ENCODE data around the gene FNTB. TPM values are rescaled to one million over a fixed set of nuclear protein-coding genes. Genes with fewer than 3 reads are reported as not detected.

Gene FNTB, protein sequence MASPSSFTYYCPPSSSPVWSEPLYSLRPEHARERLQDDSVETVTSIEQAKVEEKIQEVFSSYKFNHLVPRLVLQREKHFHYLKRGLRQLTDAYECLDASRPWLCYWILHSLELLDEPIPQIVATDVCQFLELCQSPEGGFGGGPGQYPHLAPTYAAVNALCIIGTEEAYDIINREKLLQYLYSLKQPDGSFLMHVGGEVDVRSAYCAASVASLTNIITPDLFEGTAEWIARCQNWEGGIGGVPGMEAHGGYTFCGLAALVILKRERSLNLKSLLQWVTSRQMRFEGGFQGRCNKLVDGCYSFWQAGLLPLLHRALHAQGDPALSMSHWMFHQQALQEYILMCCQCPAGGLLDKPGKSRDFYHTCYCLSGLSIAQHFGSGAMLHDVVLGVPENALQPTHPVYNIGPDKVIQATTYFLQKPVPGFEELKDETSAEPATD
- 47.5 and 49.5 TPM in 2 replicates for total RNA-seq (2011; cell fraction: chromatin; rRNA removed; ENCODE audit: low replicate concordance)
- total RNA-seq (2011; cell fraction: nucleolus; rRNA removed) = 29.6 and 31.0 TPM in 2 replicates
- total RNA-seq (2011; cell fraction: nucleoplasm; rRNA removed) = 18.6 and 28.7 TPM in 2 replicates
- total RNA-seq (2014; rRNA removed) = 6.9 and 7.3 TPM in 2 replicates
- 8.9 and 11.7 TPM in 2 replicates for total RNA-seq (2014; rRNA removed; fragmentation: Illumina TruSeq; extraction: Trizol)
- 10.9 and 11.0 TPM in 2 replicates for total RNA-seq (2015; rRNA removed; fragmentation: Illumina TruSeq; extraction: Trizol)
- 12.2 and 13.8 TPM in 2 replicates for total RNA-seq (2021)
- 16.5 and 18.5 TPM in 2 replicates for polyA plus RNA-seq (2011; rRNA removed)
- polyA plus RNA-seq (2011; cell fraction: cytosol; rRNA removed) = 18.8 and 20.8 TPM in 2 replicates
- polyA plus RNA-seq (2011; cell fraction: nucleus; rRNA removed) = 31.7 and 33.9 TPM in 2 replicates
- 10.2 and 13.4 TPM in 2 replicates for polyA plus RNA-seq (2012)
- polyA plus RNA-seq (2014; fragmentation: Illumina TruSeq; extraction: Trizol) = 12.1 and 15.6 TPM in 2 replicates
- 10 to 100 TPM; 14.1 to 23.2 TPM for polyA plus RNA-seq (2014; fragmentation: Nextera tagmentation; extraction: Ambion mirVana)
- polyA plus RNA-seq (2014; rRNA removed) = 10.6 and 12.9 TPM in 2 replicates
- polyA minus RNA-seq (2011; rRNA and poly(A)+ RNA removed) = 24.4 and 25.7 TPM in 2 replicates
- polyA minus RNA-seq (2011; cell fraction: cytosol; rRNA and poly(A)+ RNA removed) = 13.8 and 21.2 TPM in 2 replicates
- 17.5 and 42.0 TPM in 2 replicates for polyA minus RNA-seq (2011; cell fraction: nucleus; rRNA and poly(A)+ RNA removed)
- percentile 56 among the genes with signal in this experiment for Bru-seq, nascent RNA
- percentile 68 among the genes with signal in this experiment for BruChase-seq, experiment 1, labeled RNA remaining after a 2-hour chase
- percentile 79 among the genes with signal in this experiment for BruChase-seq, experiment 2, labeled RNA remaining after a 6-hour chase
- long read RNA-seq, experiment 1, transcript FNTB-201 (12 exons, 2,834 nt) = major isoform, 36 of 55 reads
- long read RNA-seq, experiment 1, transcript FNTB-208 (3 exons, 530 nt) = minor isoform, 8 of 55 reads
- long read RNA-seq, experiment 1, partial matches to known transcripts = 3 of 55 reads
- long read RNA-seq, experiment 1, other reads (novel, unspliced or antisense) = 8 of 55 reads
- long read RNA-seq, experiment 2, transcript FNTB-201 (12 exons, 2,834 nt) = major isoform, 9 of 24 reads
- long read RNA-seq, experiment 2, partial matches to known transcripts = 3 of 24 reads
- long read RNA-seq, experiment 2, other reads (novel, unspliced or antisense) = 12 of 24 reads
- long read RNA-seq, experiment 3, transcript FNTB-201 (12 exons, 2,834 nt) = major isoform, 6 of 8 reads
- long read RNA-seq, experiment 3, partial matches to known transcripts = 0 of 8 reads
- long read RNA-seq, experiment 3, other reads (novel, unspliced or antisense) = 1 of 8 reads

DNA sequence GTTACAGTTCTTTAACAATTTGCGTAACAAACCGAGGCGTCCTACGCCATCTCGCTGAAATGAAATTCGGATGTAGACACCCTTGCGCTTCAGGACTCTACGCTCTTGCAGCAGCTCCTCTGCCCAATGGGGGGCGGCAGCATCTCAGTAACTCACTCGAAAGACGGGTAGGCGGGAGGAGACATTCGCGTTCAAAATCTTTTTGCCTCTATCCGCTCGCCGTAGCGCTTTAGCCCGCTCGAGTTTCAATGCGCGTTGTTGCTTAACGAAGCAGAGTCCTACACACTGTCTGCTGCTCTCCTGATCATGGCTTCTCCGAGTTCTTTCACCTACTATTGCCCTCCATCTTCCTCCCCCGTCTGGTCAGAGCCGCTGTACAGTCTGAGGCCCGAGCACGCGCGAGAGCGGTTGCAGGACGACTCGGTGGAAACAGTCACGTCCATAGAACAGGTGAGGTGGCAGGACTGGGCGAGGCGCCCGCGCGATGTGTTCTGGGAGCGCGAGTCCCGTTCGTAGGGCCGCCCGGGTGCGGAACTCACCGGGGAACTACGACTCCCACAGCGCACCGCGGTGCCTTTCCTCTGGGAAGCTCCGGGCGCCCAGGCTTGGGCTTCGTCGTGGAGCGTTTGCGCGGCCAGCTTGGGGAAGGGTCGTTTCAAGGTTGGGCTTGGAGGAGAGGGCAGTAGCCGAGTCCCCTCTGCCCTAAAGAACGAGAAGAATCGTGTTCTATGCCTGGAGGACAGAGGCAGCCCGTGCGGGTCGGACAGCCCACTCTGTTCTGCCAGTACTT, at the start of gene FNTB:
Gene FNTB (plus strand): TSS at position 248 of the 790 bp plus-strand sequence. CDS start 59 bp downstream, at position 307.
- Histone ChIP-seq H3K4me1 (replicated peaks in 1 of 2; ENCODE audit: control insufficient read depth in 2 of 2, insufficient read depth in 2 of 2, low read length in 2 of 2) (peaks cover 0 to 4% of the 10 kb centered on the region in 2 experiments; a peak in 3 of 5 replicates), H3K79me2 (ENCODE audit: control insufficient read depth, insufficient read depth, low read length) (peaks cover 30% of the 10 kb centered on the region), H4K20me1 (replicated peaks; ENCODE audit: control insufficient read depth, insufficient read depth, low read length) (no peaks in the 10 kb centered on the region), H3K4me3 (peak within 1 kb of the TSS; percentile 67), H3K36me3 (ENCODE audit: control insufficient read depth, insufficient read depth, low read length) (no peaks in the 10 kb centered on the region), H3K27ac (ENCODE audit: extremely low read depth, low read depth, low read length) (peak within 1 kb of the TSS; percentile 83), H3K4me2 (ENCODE audit: insufficient read depth, low read length) (peak within 1 kb of the TSS; percentile 92), H3K27me3 (ENCODE audit: control insufficient read depth in 2 of 2, insufficient read depth in 2 of 2, low read length in 2 of 2) (no peaks in the 10 kb centered on the region; a peak in 1 of 5 replicates), H3K9me1 (ENCODE audit: control insufficient read depth, insufficient read depth, low read length) (no peaks in the 10 kb centered on the region), H3K9ac (ENCODE audit: insufficient read depth in 1 of 2, low read depth in 2 of 2, low read length in 2 of 2) (peak within 1 kb of the TSS; percentile 82 to 94), H3K9me3 (replicated peaks; ENCODE audit: control insufficient read depth, insufficient read depth, low read depth, low read length) (no peaks in the 10 kb centered on the region), H2AFZ (ENCODE audit: low read depth, low read length) (peak within 1 kb of the TSS; percentile 97)
- WGBS (ENCODE audit: insufficient coverage, low coverage, missing lambda C conversion rate) = under 1% methylated on average over 54 of the region's 65 CpGs
- intact Hi-C loops (cut with micrococcal nuclease) (loop anchor here (1.0 to 10.0 kb wide), 5 partner anchors 33 to 428 kb away; partner anchors contain the start of gene MAX), in situ Hi-C loops (cut with MboI) (no loop called here)
- CTCF ChIA-PET (ENCODE audit: low intra/inter-chr PET ratio) = interaction anchor here (0.8 to 2.0 kb wide), 2 partner anchors 31 to 33 kb away, joined by 3 to 5 read pairs; no protein-coding TSS in a partner anchor
- ATAC-seq (peak; percentile 99), FAIRE-seq (peak; percentile 98), DNase-seq (ENCODE audit: extremely low read depth in 1 of 4, low spot score in 3 of 4) (peak; percentile 86 to 93 (median 88))
- TSS peak; percentile 63 for BruUV-seq (replicated peaks)
- POLR2A ChIA-PET = interaction anchor here (0.6 to 1.4 kb wide), 9 partner anchors 10 to 232 kb away, joined by 3 to 7 read pairs (median 3); no protein-coding TSS in a partner anchor
- peak; percentile 72 for TF ChIP-seq TAF9B (IDR thresholded peaks at IDR 0.05; ENCODE audit: partially characterized antibody)
- TF ChIP-seq ZKSCAN1 (IDR thresholded peaks at IDR 0.05; ENCODE audit: low read depth, low read length) = no peak
- peak; percentile 97 for TF ChIP-seq ZNF143 (CRISPR knock-in tag; IDR thresholded peaks at IDR 0.05)
- 0 out of 2 replicates have a peak, but pooled peaks have one; percentile 42 for TF ChIP-seq ARID1B (IDR thresholded peaks at IDR 0.05)
- peak; percentile 78 for TF ChIP-seq POLR2G (IDR thresholded peaks at IDR 0.05; ENCODE audit: low read depth, low read length)
- TF ChIP-seq, protein P1, sequence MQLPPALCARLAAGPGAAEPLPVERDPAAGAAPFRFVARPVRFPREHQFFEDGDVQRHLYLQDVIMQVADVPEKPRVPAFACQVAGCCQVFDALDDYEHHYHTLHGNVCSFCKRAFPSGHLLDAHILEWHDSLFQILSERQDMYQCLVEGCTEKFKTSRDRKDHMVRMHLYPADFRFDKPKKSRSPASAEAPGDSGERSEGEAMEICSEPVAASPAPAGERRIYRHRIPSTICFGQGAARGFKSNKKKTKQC (CRISPR knock-in tag; IDR thresholded peaks at IDR 0.05) = 0 out of 2 replicates have a peak, but pooled peaks have one; percentile 22
- TF ChIP-seq ATF1 (CRISPR knock-in tag; IDR thresholded peaks at IDR 0.05) = no peak
- TF ChIP-seq ATF1 (tag; IDR thresholded peaks at IDR 0.05) = peak; percentile 88
- TF ChIP-seq DPF2 (IDR thresholded peaks at IDR 0.05) = 0 out of 2 replicates have a peak, but pooled peaks have one; percentile 23
- peak; percentile 56 for TF ChIP-seq RBBP5 (IDR thresholded peaks at IDR 0.05; ENCODE audit: borderline replicate concordance, insufficient read depth, low read length, poor library complexity, severe bottlenecking)
- peak; percentile 85 for TF ChIP-seq C11orf30 (IDR thresholded peaks at IDR 0.05; ENCODE audit: low read depth)
- TF ChIP-seq SUPT5H (IDR thresholded peaks at IDR 0.05) = peak; percentile 82

Measured in K562 (cell line).